HEK293 (cell line): ENCODE results near the gene ETHE1.
A peak's percentile ranks its signal among the peaks of the same experiment; 100 is the strongest.

ENCODE experiments used
- BCL11B ChIP-seq: fragments of 450-650 bp; formaldehyde crosslinking; IDR thresholded peaks from 2 replicates; pipeline ENCODE4 v1.5.1; 2016; ENCODE audit warnings: low read depth, missing biosample characterization, missing genetic modification characterization
- ELK4 ChIP-seq: IDR thresholded peaks from 2 replicates; pipeline ENCODE4 v1.6.1; 2011; ENCODE audit warnings: mild to moderate bottlenecking, low read depth, low read length, borderline replicate concordance
- HOXD13 ChIP-seq: sonication (generic); formaldehyde crosslinking; IDR thresholded peaks from 2 replicates; pipeline ENCODE4 v1.8.0; 2022; ENCODE audit warnings: missing genetic modification reagents, borderline replicate concordance
- MYNN ChIP-seq: fragments of 450-650 bp; formaldehyde crosslinking; IDR thresholded peaks from 2 replicates; pipeline ENCODE4 v1.5.1; 2016; ENCODE audit warnings: missing biosample characterization, missing genetic modification characterization, borderline replicate concordance
- ZBTB20 ChIP-seq: fragments of 450-650 bp; formaldehyde crosslinking; IDR thresholded peaks from 2 replicates; pipeline ENCODE4 v1.5.1; 2016; ENCODE audit warnings: missing biosample characterization, missing genetic modification characterization
- ZBTB21 ChIP-seq: fragments of 450-650 bp; formaldehyde crosslinking; IDR thresholded peaks from 2 replicates; pipeline ENCODE4 v1.5.1; 2017; ENCODE audit warnings: missing biosample characterization, missing genetic modification characterization
- ZBTB7A ChIP-seq: fragments of 450-650 bp; formaldehyde crosslinking; IDR thresholded peaks from 2 replicates; pipeline ENCODE4 v1.5.1; 2016; ENCODE audit warnings: low read depth, missing biosample characterization, missing genetic modification characterization
- ZFHX2 ChIP-seq: fragments of 450-650 bp; formaldehyde crosslinking; conservative IDR thresholded peaks from 2 replicates; pipeline ENCODE4 v1.5.1; 2016; ENCODE audit warnings: missing biosample characterization, missing genetic modification characterization
- ZNF146 ChIP-seq: fragments of 450-650 bp; formaldehyde crosslinking; IDR thresholded peaks from 2 replicates; pipeline ENCODE4 v1.5.1; 2016; ENCODE audit warnings: missing biosample characterization, missing genetic modification characterization
- ZNF23 ChIP-seq: fragments of 450-650 bp; formaldehyde crosslinking; IDR thresholded peaks from 2 replicates; pipeline ENCODE4 v1.5.1; 2016; ENCODE audit warnings: missing biosample characterization, missing genetic modification characterization, borderline replicate concordance
- ZNF24 ChIP-seq: fragments of 450-650 bp; formaldehyde crosslinking; IDR thresholded peaks from 2 replicates; pipeline ENCODE4 v1.5.1; 2016; ENCODE audit warnings: missing biosample characterization, missing genetic modification characterization
- ZNF248 ChIP-seq: fragments of 450-650 bp; formaldehyde crosslinking; IDR thresholded peaks from 2 replicates; pipeline ENCODE4 v1.5.1; 2017; ENCODE audit warnings: missing biosample characterization, missing genetic modification characterization
- ZNF449 ChIP-seq: fragments of 450-650 bp; formaldehyde crosslinking; IDR thresholded peaks from 2 replicates; pipeline ENCODE4 v1.5.1; 2017; ENCODE audit warnings: missing biosample characterization, mild to moderate bottlenecking, missing genetic modification characterization, moderate library complexity
- ZNF488 ChIP-seq: fragments of 450-650 bp; formaldehyde crosslinking; IDR thresholded peaks from 2 replicates; pipeline ENCODE4 v1.5.1; 2016; ENCODE audit warnings: missing biosample characterization, missing genetic modification characterization
- ZNF561 ChIP-seq: fragments of 450-650 bp; IDR thresholded peaks from 2 replicates; pipeline ENCODE4 v1.5.1; 2018; ENCODE audit warnings: missing biosample characterization, missing genetic modification characterization, borderline replicate concordance
- ZNF571 ChIP-seq: fragments of 450-650 bp; formaldehyde crosslinking; IDR thresholded peaks from 2 replicates; pipeline ENCODE4 v1.5.0; 2017; ENCODE audit warnings: missing biosample characterization, missing genetic modification characterization
- ZNF629 ChIP-seq: fragments of 450-650 bp; formaldehyde crosslinking; IDR thresholded peaks from 2 replicates; pipeline ENCODE4 v1.5.1; 2017; ENCODE audit warnings: missing biosample characterization, missing genetic modification characterization
- ZNF645 ChIP-seq: fragments of 450-650 bp; formaldehyde crosslinking; IDR thresholded peaks from 2 replicates; pipeline ENCODE4; 2016; ENCODE audit warnings: missing biosample characterization, missing genetic modification characterization
- ZNF660 ChIP-seq: fragments of 450-650 bp; IDR thresholded peaks from 2 replicates; pipeline ENCODE4 v1.5.1; 2018; ENCODE audit warnings: missing biosample characterization, mild to moderate bottlenecking, missing genetic modification characterization
- ZNF677 ChIP-seq: fragments of 450-650 bp; IDR thresholded peaks from 2 replicates; pipeline ENCODE4 v1.5.0; 2018; ENCODE audit warnings: missing biosample characterization, mild to moderate bottlenecking, missing genetic modification characterization, moderate library complexity
- ZNF76 ChIP-seq: fragments of 450-650 bp; formaldehyde crosslinking; IDR thresholded peaks from 2 replicates; pipeline ENCODE4; 2016; ENCODE audit warnings: low read depth, missing biosample characterization, missing genetic modification characterization, borderline replicate concordance
- ZNF777 ChIP-seq: fragments of 450-650 bp; formaldehyde crosslinking; IDR thresholded peaks from 2 replicates; pipeline ENCODE4 v1.5.1; 2017; ENCODE audit warnings: missing biosample characterization, missing genetic modification characterization, borderline replicate concordance
- TF ChIP-seq, protein P1 (sequence below): fragments of 450-650 bp; formaldehyde crosslinking; IDR thresholded peaks from 2 replicates; pipeline ENCODE4 v1.5.1; 2016; ENCODE audit warnings: missing biosample characterization, missing genetic modification characterization
- TF ChIP-seq, protein P2 (sequence below): fragments of 450-650 bp; formaldehyde crosslinking; conservative IDR thresholded peaks from 2 replicates; pipeline ENCODE4 v1.5.1; 2016; ENCODE audit warnings: low read depth, missing biosample characterization, missing genetic modification characterization
- TF ChIP-seq, protein P3 (sequence below): fragments of 450-650 bp; formaldehyde crosslinking; IDR thresholded peaks from 2 replicates; pipeline ENCODE4 v1.5.1; 2016; ENCODE audit warnings: missing biosample characterization, missing genetic modification characterization

The ETHE1 gene

GRCh38 chr19:43474986-43475705, 51.9 kb downstream of the ETHE1 start (continued):
- TF ChIP-seq BCL11B (tag by site-specific recombination) (peak; percentile 67; the same call in 1 of the 2 replicates), ZNF23 (tag by site-specific recombination) (no peak), ZNF571 (no peak), ZFHX2 (tag by site-specific recombination) (peak; percentile 95), ZNF248 (no peak), ZNF677 (tag by site-specific recombination) (no peak), MYNN (no peak), ZNF488 (tag by site-specific recombination) (no peak), ZNF24 (tag by site-specific recombination) (peak; percentile 64; the same call in 1 of the 2 replicates), ZNF660 (tag by site-specific recombination) (peak; percentile 84), ZNF629 (tag by site-specific recombination) (peak; percentile 99), ZBTB20 (tag by site-specific recombination) (0 out of 2 replicates have a peak, but pooled peaks have one; percentile 10), HOXD13 (CRISPR knock-in tag) (no peak), ZNF449 (tag by site-specific recombination) (peak; percentile 93), ZBTB21 (tag by site-specific recombination) (peak; percentile 98), ZBTB7A (tag by site-specific recombination) (no peak; the same call in 1 of the 2 replicates), ZNF777 (tag by site-specific recombination) (peak; percentile 88), ZNF645 (tag by site-specific recombination) (no peak), ZNF146 (tag by site-specific recombination) (no peak), ZNF76 (tag by site-specific recombination) (0 out of 2 replicates have a peak, but pooled peaks have one; percentile 9), ELK4 (no peak), ZNF561 (tag by site-specific recombination) (peak; percentile 94)
- TF ChIP-seq, protein P1, sequence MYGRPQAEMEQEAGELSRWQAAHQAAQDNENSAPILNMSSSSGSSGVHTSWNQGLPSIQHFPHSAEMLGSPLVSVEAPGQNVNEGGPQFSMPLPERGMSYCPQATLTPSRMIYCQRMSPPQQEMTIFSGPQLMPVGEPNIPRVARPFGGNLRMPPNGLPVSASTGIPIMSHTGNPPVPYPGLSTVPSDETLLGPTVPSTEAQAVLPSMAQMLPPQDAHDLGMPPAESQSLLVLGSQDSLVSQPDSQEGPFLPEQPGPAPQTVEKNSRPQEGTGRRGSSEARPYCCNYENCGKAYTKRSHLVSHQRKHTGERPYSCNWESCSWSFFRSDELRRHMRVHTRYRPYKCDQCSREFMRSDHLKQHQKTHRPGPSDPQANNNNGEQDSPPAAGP (tag by site-specific recombination) = peak; percentile 41
- TF ChIP-seq, protein P2, sequence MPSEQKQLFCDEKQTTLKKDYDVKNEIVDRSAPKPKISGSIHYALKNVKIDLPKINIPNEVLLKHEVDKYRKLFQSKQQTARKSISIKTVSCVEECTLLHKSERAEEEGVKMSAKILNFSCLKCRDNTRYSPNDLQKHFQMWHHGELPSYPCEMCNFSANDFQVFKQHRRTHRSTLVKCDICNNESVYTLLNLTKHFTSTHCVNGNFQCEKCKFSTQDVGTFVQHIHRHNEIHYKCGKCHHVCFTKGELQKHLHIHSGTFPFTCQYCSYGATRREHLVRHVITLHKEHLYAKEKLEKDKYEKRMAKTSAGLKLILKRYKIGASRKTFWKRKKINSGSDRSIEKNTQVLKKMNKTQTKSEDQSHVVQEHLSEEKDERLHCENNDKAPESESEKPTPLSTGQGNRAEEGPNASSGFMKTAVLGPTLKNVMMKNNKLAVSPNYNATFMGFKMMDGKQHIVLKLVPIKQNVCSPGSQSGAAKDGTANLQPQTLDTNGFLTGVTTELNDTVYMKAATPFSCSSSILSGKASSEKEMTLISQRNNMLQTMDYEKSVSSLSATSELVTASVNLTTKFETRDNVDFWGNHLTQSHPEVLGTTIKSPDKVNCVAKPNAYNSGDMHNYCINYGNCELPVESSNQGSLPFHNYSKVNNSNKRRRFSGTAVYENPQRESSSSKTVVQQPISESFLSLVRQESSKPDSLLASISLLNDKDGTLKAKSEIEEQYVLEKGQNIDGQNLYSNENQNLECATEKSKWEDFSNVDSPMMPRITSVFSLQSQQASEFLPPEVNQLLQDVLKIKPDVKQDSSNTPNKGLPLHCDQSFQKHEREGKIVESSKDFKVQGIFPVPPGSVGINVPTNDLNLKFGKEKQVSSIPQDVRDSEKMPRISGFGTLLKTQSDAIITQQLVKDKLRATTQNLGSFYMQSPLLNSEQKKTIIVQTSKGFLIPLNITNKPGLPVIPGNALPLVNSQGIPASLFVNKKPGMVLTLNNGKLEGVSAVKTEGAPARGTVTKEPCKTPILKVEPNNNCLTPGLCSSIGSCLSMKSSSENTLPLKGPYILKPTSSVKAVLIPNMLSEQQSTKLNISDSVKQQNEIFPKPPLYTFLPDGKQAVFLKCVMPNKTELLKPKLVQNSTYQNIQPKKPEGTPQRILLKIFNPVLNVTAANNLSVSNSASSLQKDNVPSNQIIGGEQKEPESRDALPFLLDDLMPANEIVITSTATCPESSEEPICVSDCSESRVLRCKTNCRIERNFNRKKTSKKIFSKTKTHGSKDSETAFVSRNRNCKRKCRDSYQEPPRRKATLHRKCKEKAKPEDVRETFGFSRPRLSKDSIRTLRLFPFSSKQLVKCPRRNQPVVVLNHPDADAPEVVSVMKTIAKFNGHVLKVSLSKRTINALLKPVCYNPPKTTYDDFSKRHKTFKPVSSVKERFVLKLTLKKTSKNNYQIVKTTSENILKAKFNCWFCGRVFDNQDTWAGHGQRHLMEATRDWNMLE (tag by site-specific recombination) = no peak
- TF ChIP-seq, protein P3, sequence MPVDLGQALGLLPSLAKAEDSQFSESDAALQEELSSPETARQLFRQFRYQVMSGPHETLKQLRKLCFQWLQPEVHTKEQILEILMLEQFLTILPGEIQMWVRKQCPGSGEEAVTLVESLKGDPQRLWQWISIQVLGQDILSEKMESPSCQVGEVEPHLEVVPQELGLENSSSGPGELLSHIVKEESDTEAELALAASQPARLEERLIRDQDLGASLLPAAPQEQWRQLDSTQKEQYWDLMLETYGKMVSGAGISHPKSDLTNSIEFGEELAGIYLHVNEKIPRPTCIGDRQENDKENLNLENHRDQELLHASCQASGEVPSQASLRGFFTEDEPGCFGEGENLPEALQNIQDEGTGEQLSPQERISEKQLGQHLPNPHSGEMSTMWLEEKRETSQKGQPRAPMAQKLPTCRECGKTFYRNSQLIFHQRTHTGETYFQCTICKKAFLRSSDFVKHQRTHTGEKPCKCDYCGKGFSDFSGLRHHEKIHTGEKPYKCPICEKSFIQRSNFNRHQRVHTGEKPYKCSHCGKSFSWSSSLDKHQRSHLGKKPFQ (tag by site-specific recombination) = no peak
